Skeletal muscle tissue (tissue), 4 donors: Measurements from ENCODE around the gene CCNT2. TPM values are rescaled to one million over a fixed set of nuclear protein-coding genes. Genes with fewer than 3 reads are reported as not detected.
"Not testable (repeated sequence)": the region's sequence is repeated elsewhere in the genome, so short reads cannot be mapped to it uniquely, and the experiment has no call there.

Experiments used
- H3K27ac ChIP-seq: one replicate; pipeline ENCODE4 v1.7.0; 2013; ENCODE audit warnings: mild to moderate bottlenecking, low read depth, low read length, inconsistent platforms
- H3K27me3 ChIP-seq, 3 donors: one replicate each; pipeline ENCODE4 v1.7.0; 2013; ENCODE audit warnings: low read length in 3 of 3; ENCODE audit not compliant: control insufficient read depth in 3 of 3, insufficient read depth in 3 of 3
- H3K36me3 ChIP-seq, 3 donors: one replicate each; pipeline ENCODE4 v1.7.0; 2013; ENCODE audit warnings: low read length in 3 of 3; ENCODE audit not compliant: control insufficient read depth in 3 of 3, insufficient read depth in 3 of 3
- H3K4me1 ChIP-seq, 3 donors: one replicate each; pipeline ENCODE4 v1.7.0; 2013; ENCODE audit warnings: low read length in 3 of 3, mild to moderate bottlenecking in 3 of 3; ENCODE audit not compliant: control insufficient read depth in 3 of 3, insufficient read depth in 3 of 3
- H3K4me3 ChIP-seq, 3 donors: one replicate each; pipeline ENCODE4 v1.7.0; 2013; ENCODE audit warnings: low read length in 3 of 3
- H3K9ac ChIP-seq, 3 donors: one replicate each; pipeline ENCODE4 v1.7.0; 2013; ENCODE audit warnings: low read length in 3 of 3, mild to moderate bottlenecking in 3 of 3, moderate library complexity in 2 of 3, low read depth in 1 of 3
- H3K9me3 ChIP-seq, 3 donors: one replicate each; pipeline ENCODE4 v1.7.0; 2013; ENCODE audit warnings: low read length in 3 of 3; ENCODE audit not compliant: control insufficient read depth in 3 of 3
- total RNA-seq: library from RNA; depleted of rRNA; stranded (reverse); fragments of >200 nt; gene quantifications from one replicate; pipeline ENCODE4 v1.2.3, GENCODE V29; 2014
- donor health status: Osteomylitis.

Gene CCNT2
- total RNA-seq, 1 donor from 2014 or later: 35.0 TPM

- Histone ChIP-seq H3K4me3 (no peak overlapping the region), H3K9ac (no peak overlapping the region), H3K27ac (no peak overlapping the region), H3K4me1 (no peaks in the 10 kb centered on the region), H3K36me3 (no peaks in the 10 kb centered on the region), H3K27me3 (no peaks in the 10 kb centered on the region), H3K9me3 (no peaks in the 10 kb centered on the region)
Observed at GRCh38 chr2:134899204-134899603, 19.4 kb upstream of the CCNT2 start.

- Histone ChIP-seq H3K4me3 (no peak overlapping the region), H3K9ac (no peak overlapping the region), H3K36me3 (no peaks in the 10 kb centered on the region), H3K27me3 (no peaks in the 10 kb centered on the region), H3K27ac (no peak overlapping the region), H3K4me1 (no peaks in the 10 kb centered on the region), H3K9me3 (no peaks in the 10 kb centered on the region)
Observed at GRCh38 chr2:134900151-134900550, 18.5 kb upstream of the CCNT2 start.

GRCh38 chr2:134903701-134904100 is 14.9 kb upstream of the CCNT2 start:
- H3K4me1 ChIP-seq, H3K27me3 ChIP-seq, H3K36me3 ChIP-seq, H3K9me3 ChIP-seq, H3K27ac ChIP-seq, H3K9ac ChIP-seq, H3K4me3 ChIP-seq: not testable (repeated sequence)

GRCh38 chr2:134905168-134905567 is 13.5 kb upstream of the CCNT2 start:
- Histone ChIP-seq H3K4me1 (no peaks in the 10 kb centered on the region), H3K4me3 (no peak overlapping the region), H3K9ac (no peak overlapping the region), H3K27me3 (no peaks in the 10 kb centered on the region), H3K27ac (no peak overlapping the region), H3K36me3 (no peaks in the 10 kb centered on the region), H3K9me3 (no peaks in the 10 kb centered on the region)

GRCh38 chr2:134906726-134907125 is 11.9 kb upstream of the CCNT2 start:
- Histone ChIP-seq H3K9me3 (no peaks in the 10 kb centered on the region), H3K4me3 (no peak overlapping the region), H3K4me1 (no peaks in the 10 kb centered on the region), H3K27ac (no peak overlapping the region), H3K9ac (no peak overlapping the region), H3K27me3 (no peaks in the 10 kb centered on the region), H3K36me3 (no peaks in the 10 kb centered on the region)

- H3K9me3 ChIP-seq, H3K27ac ChIP-seq, H3K4me1 ChIP-seq, H3K9ac ChIP-seq, H3K4me3 ChIP-seq, H3K27me3 ChIP-seq, H3K36me3 ChIP-seq: not testable (repeated sequence)
Observed at GRCh38 chr2:134907441-134908116, 11.0 kb upstream of the CCNT2 start.

- Histone ChIP-seq H3K27me3 (no peaks in the 10 kb centered on the region), H3K9ac (no peak overlapping the region), H3K27ac (no peak overlapping the region), H3K36me3 (no peaks in the 10 kb centered on the region), H3K4me3 (no peak overlapping the region), H3K4me1 (no peaks in the 10 kb centered on the region), H3K9me3 (no peaks in the 10 kb centered on the region)
Observed at GRCh38 chr2:134910763-134911399, 7.7 kb upstream of the CCNT2 start.

GRCh38 chr2:134911400-134911785 is 7.2 kb upstream of the CCNT2 start:
- H3K9ac ChIP-seq: no peak overlapping the region
- no peaks in the 10 kb centered on the region for H3K9me3 ChIP-seq
- no peaks in the 10 kb centered on the region for H3K36me3 ChIP-seq
- no peaks in the 10 kb centered on the region for H3K27me3 ChIP-seq
- H3K4me3 ChIP-seq: no peak overlapping the region
- no peak overlapping the region for H3K27ac ChIP-seq
- no peaks in the 10 kb centered on the region for H3K4me1 ChIP-seq

GRCh38 chr2:134912361-134912760 is 6.3 kb upstream of the CCNT2 start:
- no peak overlapping the region for H3K4me3 ChIP-seq
- no peaks in the 10 kb centered on the region for H3K36me3 ChIP-seq
- no peak overlapping the region for H3K27ac ChIP-seq
- no peak overlapping the region for H3K9ac ChIP-seq
- no peaks in the 10 kb centered on the region for H3K27me3 ChIP-seq
- H3K4me1 ChIP-seq: peaks cover 0 to 5% (median 3%) of the 10 kb centered on the region in 3 donors
- H3K9me3 ChIP-seq: no peaks in the 10 kb centered on the region

- H3K4me1 ChIP-seq: peaks cover 10 to 31% (median 18%) of the 10 kb centered on the region in 3 donors
- no peaks in the 10 kb centered on the region for H3K36me3 ChIP-seq
- H3K27me3 ChIP-seq: no peaks in the 10 kb centered on the region
- H3K4me3 ChIP-seq: peak overlapping the region; percentile 71 to 96 (median 92)
- no peaks in the 10 kb centered on the region for H3K9me3 ChIP-seq
- H3K27ac ChIP-seq: peak overlapping the region; percentile 99
- H3K9ac ChIP-seq: peak overlapping the region; percentile 86 to 97 (median 92)
Observed at GRCh38 chr2:134917360-134917865, 1.2 kb upstream of the CCNT2 start.
